Hematopoietic multipotent progenitor cell treated with erythropoietin and hydrocortisone succinate and interleukin-3 and kit ligand, for 4 days (in vitro differentiated cells): Measurements from ENCODE around the gene UCP2.

Source experiments
- DNase-seq: peaks from one replicate; pipeline ENCODE4 v3.0.0-alpha.2; 2015

The UCP2 gene

GRCh38 chr11:73982595-73982989 is at the start of gene UCP2:
TSS of gene UCP2 (minus strand) at chr11:73982843. CDS start at chr11:73978378, 4,465 bp downstream.
- DNase-seq, result peak; percentile 96

- DNase-seq, result no peak
Measured at GRCh38 chr11:74030723-74031676, 48.4 kb upstream of the UCP2 start.

- DNase-seq, result no peak
Measured at GRCh38 chr11:74025467-74026166, 43.0 kb upstream of the UCP2 start.

GRCh38 chr11:74024261-74025029 is 41.8 kb upstream of the UCP2 start:
- DNase-seq, result peak; percentile 67

- no peak for DNase-seq
Measured at GRCh38 chr11:74023276-74023675, 40.6 kb upstream of the UCP2 start.

- no peak for DNase-seq
Measured at GRCh38 chr11:74022546-74022945, 39.9 kb upstream of the UCP2 start.

- no peak for DNase-seq
Measured at GRCh38 chr11:74021998-74022397, 39.4 kb upstream of the UCP2 start.

- no peak for DNase-seq
Measured at GRCh38 chr11:74020539-74020938, 37.9 kb upstream of the UCP2 start.

- peak; percentile 36 for DNase-seq
Measured at GRCh38 chr11:74019860-74020259, 37.2 kb upstream of the UCP2 start.

- peak; percentile 33 for DNase-seq
Measured at GRCh38 chr11:74019104-74019738, 36.6 kb upstream of the UCP2 start.

GRCh38 chr11:74018331-74019005 is 35.8 kb upstream of the UCP2 start:
- peak; percentile 52 for DNase-seq

- no peak for DNase-seq
Measured at GRCh38 chr11:74017631-74018030, 35.0 kb upstream of the UCP2 start.

- DNase-seq, result peak; percentile 90
Measured at GRCh38 chr11:74015919-74016684, 33.5 kb upstream of the UCP2 start.

GRCh38 chr11:74014880-74015279 is 32.2 kb upstream of the UCP2 start:
- DNase-seq, result peak; percentile 32

GRCh38 chr11:74013141-74013540 is 30.5 kb upstream of the UCP2 start:
- DNase-seq, result no peak

GRCh38 chr11:74012074-74012809 is 29.6 kb upstream of the UCP2 start:
- DNase-seq, result no peak

GRCh38 chr11:74011360-74012073 is 28.9 kb upstream of the UCP2 start:
- DNase-seq, result peak; percentile 98

- peak; percentile 59 for DNase-seq
Measured at GRCh38 chr11:74010306-74011300, 28.0 kb upstream of the UCP2 start.
